GM18867 (cell line): ENCODE measurements around the gene NKX6-1.
A peak's percentile ranks its signal among the peaks of the same experiment; 100 is the strongest.

Experiments
- ATAC-seq: cut with Tn5 transposase; IDR thresholded peaks from one replicate; pipeline ENCODE4 v1.9.1; 2021; ENCODE audit warnings: mild to moderate bottlenecking, moderate library complexity; ENCODE audit not compliant: unreplicated experiment

Gene NKX6-1

DNA sequence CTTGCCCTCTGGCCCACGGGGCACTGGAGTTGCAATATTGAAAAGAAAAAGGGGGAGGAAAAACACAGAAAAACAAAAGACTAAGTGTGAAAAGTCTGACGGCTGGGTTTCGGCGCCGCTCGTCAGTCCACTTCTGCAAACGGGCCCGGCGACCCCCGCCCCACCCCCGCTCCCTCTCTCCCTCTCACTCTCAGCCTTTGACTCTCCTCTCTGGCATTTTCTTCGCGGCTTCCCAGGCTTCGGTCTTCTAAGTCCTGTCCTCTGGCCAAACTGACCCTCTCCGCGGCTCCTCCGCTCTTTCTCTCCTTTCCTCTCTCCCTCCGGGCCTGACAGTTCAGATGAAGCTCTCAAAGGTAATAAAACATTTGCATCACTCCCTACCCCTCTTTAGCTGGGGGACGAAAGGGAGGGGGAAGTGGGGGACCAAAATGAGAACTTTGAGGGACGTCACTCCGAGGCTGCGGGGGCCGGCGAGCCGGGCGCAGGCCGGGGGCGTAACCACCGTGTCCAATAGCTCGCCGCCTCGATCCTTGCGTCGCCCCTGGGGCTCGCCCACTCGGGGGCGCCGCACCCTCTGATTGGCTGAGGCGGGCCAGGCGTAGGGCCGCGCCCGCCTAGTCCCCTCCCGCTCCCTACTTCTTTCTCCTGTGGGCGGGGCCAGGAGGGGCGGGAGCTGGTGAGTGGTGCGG is at the start of gene NKX6-1:
Gene NKX6-1 (minus strand): TSS at position 358 of the 689 bp plus-strand sequence. CDS start 1,064 bp downstream, outside the sequence.
- ATAC-seq: no peak

GRCh38 chr4:84547211-84547610 is 48.1 kb upstream of the NKX6-1 start:
- ATAC-seq: no peak

DNA sequence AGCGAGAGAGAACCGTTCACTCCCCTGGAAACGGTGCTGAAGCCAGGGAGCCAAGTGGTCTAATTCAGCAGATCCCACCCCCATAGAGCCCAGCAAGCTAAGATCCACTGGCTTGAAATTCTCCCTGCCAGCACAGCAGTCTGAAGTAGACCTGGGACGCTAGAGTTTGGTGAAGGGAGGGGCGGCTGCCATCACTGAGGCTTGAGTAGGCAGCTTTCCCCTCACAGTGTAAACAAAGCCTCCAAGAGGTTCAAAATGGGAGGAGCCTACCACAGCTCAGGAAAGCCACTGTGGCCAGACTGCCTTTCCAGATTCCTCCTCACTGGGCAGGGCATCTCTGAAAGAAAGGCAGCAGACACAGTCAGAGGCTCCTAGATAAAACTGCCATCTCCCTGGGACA is 46.0 kb upstream of the NKX6-1 start:
- no peak for ATAC-seq

DNA sequence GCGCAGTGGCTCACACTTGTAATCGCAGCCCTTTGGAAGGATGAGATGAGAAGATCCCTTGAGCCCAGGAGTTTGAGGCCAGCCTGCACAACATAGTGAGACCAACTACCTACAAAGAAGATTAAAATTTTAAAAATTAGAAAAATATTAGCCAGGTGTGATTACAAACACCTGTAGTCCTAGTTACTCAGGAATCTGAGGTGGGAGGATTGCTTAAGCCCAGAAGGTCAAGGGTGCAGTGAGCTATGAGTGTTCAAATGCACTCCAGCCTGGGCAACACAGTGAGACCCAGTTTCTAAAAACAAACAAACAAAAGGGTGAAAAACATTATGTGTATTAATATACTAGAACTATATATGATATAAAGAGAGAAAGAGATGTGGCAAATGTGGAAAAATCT is 36.8 kb upstream of the NKX6-1 start:
- no peak for ATAC-seq

GRCh38 chr4:84531689-84532088 is 32.6 kb upstream of the NKX6-1 start:
- no peak for ATAC-seq

- ATAC-seq: no peak
Observed at GRCh38 chr4:84530871-84531270, 31.8 kb upstream of the NKX6-1 start.

DNA sequence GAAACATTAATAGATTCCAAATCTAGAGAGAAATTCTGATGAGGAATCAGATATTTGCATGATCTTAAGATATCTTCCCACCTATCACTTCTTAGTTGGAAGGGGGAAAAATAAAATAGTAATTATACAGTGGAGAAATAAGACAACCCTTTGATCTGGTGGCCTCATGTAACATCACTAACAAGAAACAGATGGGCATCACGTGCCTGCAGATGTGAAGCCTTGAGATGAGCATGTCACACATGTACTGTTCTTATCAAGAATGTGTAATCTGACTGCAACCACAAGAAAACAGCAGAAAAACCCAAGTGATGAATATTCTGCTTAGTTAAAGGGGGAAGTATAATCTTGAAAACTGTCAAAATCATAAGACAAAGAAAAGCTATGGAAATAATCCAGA is 31.4 kb upstream of the NKX6-1 start:
- no peak for ATAC-seq

DNA sequence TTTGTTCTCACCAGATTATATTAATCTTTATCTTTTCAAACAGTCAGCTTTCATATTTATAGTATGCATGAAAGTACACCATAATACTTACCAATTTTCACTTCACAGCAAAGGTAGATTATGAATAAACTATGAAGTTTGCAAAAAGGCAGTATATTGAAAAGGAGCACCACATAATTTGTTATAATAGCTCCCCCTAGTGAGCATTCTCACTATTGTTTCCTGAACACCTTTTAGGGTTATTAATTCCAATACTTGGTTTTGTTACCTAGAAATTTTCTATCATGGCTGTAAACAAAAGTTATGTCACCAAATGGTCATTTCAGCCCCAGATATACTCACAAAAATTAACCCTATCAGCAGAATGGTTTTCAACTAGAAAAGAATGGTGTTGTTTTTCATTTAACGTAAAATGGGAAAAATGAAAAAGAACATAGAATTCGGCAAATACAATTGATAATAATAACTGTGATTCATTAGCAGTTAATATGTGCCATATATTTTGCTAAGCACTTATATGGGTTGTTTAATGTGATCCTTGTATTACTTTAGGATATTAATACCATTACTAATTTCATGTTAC is 30.2 kb upstream of the NKX6-1 start:
- ATAC-seq: peak; percentile 70

DNA sequence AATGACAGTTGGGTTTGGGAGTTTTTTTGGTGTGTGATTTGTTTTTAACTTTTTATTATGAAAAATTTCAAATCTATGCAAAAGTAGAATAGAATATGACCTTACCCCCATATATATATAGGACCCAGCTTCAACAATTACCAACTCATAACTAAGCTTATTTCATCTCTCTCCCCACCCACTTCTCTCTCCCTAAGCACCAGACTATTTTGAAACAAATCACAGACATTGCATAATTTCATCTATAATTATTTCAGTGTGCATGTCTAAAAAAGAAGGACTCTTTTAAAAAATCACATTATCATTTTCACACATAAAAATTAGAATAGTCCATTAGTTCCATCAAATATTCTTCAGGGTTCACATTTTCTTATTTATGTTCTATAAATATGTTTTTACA is 28.3 kb upstream of the NKX6-1 start:
- ATAC-seq: no peak

DNA sequence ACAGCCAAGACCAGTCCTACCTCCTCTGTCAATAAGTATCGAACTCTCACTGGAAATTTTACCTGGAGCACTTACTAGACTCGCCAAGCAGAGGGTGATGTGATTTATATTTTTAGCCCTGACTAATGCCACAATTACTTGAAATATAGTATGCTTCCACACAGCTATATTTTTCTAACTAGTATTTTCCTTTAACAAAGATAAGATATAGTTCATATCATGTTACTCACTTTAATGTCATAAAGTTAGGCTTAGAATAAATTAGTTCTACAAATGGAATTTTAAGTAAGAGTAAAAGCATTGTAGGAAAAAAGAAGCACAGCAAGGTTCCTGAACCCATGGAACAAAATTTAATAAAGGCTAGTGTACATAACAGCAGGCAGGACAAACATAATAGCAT is 16.0 kb upstream of the NKX6-1 start:
- no peak for ATAC-seq

- no peak for ATAC-seq
Observed at GRCh38 chr4:84512277-84512676, 13.2 kb upstream of the NKX6-1 start.

- ATAC-seq: no peak
Observed at GRCh38 chr4:84511703-84512102, 12.6 kb upstream of the NKX6-1 start.

GRCh38 chr4:84507941-84508340 is 8.8 kb upstream of the NKX6-1 start:
- ATAC-seq: no peak

DNA sequence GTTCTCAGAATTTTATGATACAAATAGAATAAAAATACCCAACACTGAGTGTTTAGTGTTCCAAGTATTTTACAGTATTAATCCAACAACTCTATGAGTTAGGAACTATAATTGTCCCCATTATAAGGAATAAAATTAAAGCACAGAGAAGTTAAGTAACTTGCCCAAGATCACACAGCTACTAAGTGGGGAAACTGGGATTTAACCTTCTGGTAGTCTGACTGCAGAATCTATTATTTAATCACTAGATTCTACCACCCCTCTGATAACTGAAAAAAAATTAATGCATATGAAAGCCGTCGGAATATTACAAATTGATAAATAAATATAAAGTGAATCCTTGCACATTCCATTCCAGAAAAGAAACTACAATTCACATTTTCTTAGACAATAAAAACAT is 5.7 kb upstream of the NKX6-1 start:
- no peak for ATAC-seq

GRCh38 chr4:84503495-84504437 is 4.7 kb upstream of the NKX6-1 start:
- peak; percentile 95 for ATAC-seq

DNA sequence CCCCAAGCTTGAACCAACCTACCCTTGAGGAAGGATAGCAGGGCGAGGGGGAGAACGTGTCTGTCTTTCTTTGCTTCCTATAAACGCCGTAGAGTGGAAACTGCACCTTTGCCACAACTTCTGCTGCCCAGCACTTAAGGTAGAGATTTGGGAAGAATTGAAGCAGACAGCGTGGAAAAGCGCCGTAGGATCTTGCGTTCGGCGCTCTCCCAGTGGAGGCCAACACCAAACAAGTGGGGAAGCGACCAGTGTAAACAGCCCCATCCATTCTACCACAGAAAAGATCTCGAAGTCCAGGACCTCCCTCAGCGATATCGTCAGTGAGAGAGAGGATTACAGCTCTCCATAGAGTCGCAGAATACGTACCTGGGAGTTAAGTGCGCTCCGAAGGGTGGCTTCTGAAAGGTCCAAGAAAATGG is 3.9 kb upstream of the NKX6-1 start:
- no peak for ATAC-seq

GRCh38 chr4:84502333-84502954 is 3.4 kb upstream of the NKX6-1 start:
- no peak for ATAC-seq

DNA sequence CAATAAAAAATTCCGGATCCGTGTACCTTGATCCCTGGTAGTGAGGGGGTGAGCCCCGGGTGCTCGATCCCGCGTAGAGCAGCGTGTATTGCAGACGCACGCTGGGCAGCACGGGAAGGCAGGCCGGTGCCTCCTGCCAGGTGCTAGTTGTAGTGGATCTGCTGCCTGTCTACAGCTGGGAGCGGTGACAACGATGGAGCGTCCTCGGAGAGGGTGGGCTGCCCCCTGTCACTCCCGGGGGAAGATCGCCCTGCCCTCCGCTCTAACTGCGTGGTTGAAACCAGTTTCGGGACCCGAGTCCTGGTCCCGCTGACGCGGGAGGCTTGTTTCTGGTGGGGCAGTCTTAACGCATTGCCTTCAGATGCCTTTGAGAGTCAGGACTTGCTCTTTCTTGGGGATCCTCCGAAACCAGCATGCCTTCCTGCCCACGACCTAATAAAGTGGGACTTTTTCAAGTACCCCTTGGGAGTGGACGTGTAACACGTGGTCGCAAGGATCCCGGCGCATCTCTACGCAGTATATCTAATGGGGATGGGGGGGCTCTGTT is 2.7 kb upstream of the NKX6-1 start:
- ATAC-seq: no peak

- no peak for ATAC-seq
Observed at GRCh38 chr4:84501202-84501503, 2.1 kb upstream of the NKX6-1 start.

DNA sequence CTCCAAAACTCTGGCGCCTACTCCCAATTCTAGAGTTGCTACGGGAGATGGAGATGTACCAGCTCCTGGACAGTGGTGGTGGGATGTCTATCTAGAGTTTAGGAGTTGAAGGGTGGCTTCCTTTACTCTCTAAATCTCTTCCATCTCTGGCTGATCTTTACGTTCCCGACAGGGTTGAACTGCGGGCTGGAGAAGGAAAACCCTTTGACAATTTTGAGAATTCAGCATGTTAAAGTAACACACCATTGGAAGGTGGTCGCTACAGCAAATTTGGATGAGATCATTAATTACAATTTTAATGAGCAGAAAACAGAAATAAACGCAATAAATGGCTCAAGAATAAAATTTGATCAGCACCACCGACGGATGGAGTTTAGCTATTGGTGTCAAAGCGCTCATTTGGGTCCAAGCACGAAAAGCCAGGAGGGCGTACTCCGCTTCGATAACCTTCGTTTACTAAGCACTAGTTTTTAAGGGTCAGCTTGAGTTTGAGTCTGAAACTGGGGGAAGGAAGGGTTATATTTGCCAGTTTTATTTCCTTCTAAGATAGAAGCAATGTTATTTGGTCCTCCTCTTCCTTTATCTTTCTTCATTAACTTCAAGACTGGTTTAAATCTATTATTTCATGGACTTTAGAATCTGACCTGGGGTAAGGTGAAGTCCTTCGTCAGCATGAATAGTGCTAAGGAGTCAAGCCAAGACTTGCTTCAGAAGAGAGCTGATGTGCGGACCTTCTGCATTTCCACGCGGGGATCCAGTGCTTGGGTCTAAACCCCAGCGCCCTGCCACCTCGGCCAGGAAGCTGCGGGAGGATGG is 1.5 kb upstream of the NKX6-1 start:
- no peak for ATAC-seq
